OCI-LY7 (cell line): ENCODE data around the gene HNRNPH1. TPM values are rescaled to one million over a fixed set of nuclear protein-coding genes. Genes with fewer than 3 reads are reported as not detected.

ENCODE experiments used
- BruUV-seq: library from RNA; stranded (reverse); fragments of 400-500 nt; replicated peaks from 2 replicates; lab custom pipeline; 2021; lab: Mats Ljungman, UMichigan
- CTCF ChIA-PET: fragments of 300-600 bp; sonication (Branson Sonifier 250); formaldehyde crosslinking; loops from one replicate; lab custom pipeline; 2022; ENCODE audit warnings: antibody characterized with exemption; ENCODE audit not compliant: unreplicated experiment; lab: Charles Lee
- POLR2A ChIA-PET: fragments of 300-600 bp; sonication (Branson Sonifier 250); formaldehyde crosslinking; loops from one replicate; lab custom pipeline; 2022; ENCODE audit warnings: antibody characterized with exemption; lab: Charles Lee
- DNase-seq: peaks from one replicate; pipeline ENCODE4 v3.0.0-alpha.2; 2015; ENCODE audit warnings: low spot score
- H2AFZ ChIP-seq: fragments of 200-600 bp; sonication (generic), shearing (Covaris generic); 2 replicates; pipeline ENCODE4 v1.6.1; 2014; ENCODE audit warnings: mild to moderate bottlenecking, antibody characterized with exemption, low read length, moderate library complexity
- H3K27ac ChIP-seq: fragments of 200-600 bp; sonication (generic); 2 replicates; pipeline ENCODE4 v1.5.1; 2014; ENCODE audit warnings: mixed run types, low read depth, mild to moderate bottlenecking, moderate library complexity, low read length, inconsistent platforms; ENCODE audit not compliant: poor library complexity, severe bottlenecking
- H3K36me3 ChIP-seq: fragments of 200-600 bp; sonication (generic); 2 replicates; pipeline ENCODE4 v1.6.1; 2014; ENCODE audit warnings: mild to moderate bottlenecking, antibody characterized with exemption, low read length, moderate library complexity, mixed read lengths; ENCODE audit not compliant: insufficient read depth
- H3K4me1 ChIP-seq: fragments of 200-600 bp; sonication (generic); 2 replicates; pipeline ENCODE4 v1.5.1; 2014; ENCODE audit warnings: mild to moderate bottlenecking, low read length; ENCODE audit not compliant: insufficient read depth, poor library complexity, severe bottlenecking
- H3K4me2 ChIP-seq: fragments of 200-600 bp; sonication (generic); 2 replicates; pipeline ENCODE4 v1.6.1; 2014; ENCODE audit warnings: mild to moderate bottlenecking, low read length
- H3K4me3 ChIP-seq: fragments of 200-600 bp; sonication (generic); 2 replicates; pipeline ENCODE4 v1.5.1; 2014; ENCODE audit warnings: mild to moderate bottlenecking, low read depth, low read length; ENCODE audit not compliant: poor library complexity, severe bottlenecking
- H3K79me2 ChIP-seq: fragments of 200-600 bp; sonication (generic); 2 replicates; pipeline ENCODE4 v1.6.1; 2016; ENCODE audit warnings: low read depth, mild to moderate bottlenecking, low read length, moderate library complexity, mixed read lengths; ENCODE audit not compliant: insufficient read depth
- H3K9me2 ChIP-seq: fragments of 200-600 bp; sonication (generic); 2 replicates; pipeline ENCODE4 v1.6.1; 2016; ENCODE audit warnings: mild to moderate bottlenecking, low read length, mixed read lengths; ENCODE audit not compliant: insufficient read depth
- H3K9me3 ChIP-seq: fragments of 200-600 bp; sonication (generic); 2 replicates; pipeline ENCODE4 v1.6.1; 2014; ENCODE audit warnings: mild to moderate bottlenecking, mixed run types, low read length, mixed read lengths
- H4K20me1 ChIP-seq: fragments of 200-600 bp; sonication (generic); 2 replicates; pipeline ENCODE4 v1.6.1; 2014; ENCODE audit warnings: mild to moderate bottlenecking, antibody characterized with exemption, low read length, moderate library complexity, mixed read lengths; ENCODE audit not compliant: insufficient read depth
- CTCF ChIP-seq: fragments of 200-600 bp; sonication (generic); conservative IDR thresholded peaks from 2 replicates; pipeline ENCODE4 v1.5.1; 2014; ENCODE audit warnings: mild to moderate bottlenecking, antibody characterized with exemption, low read length, moderate library complexity, mixed read lengths
- EZH2phosphoT487 ChIP-seq: fragments of 200-600 bp; sonication (generic); IDR thresholded peaks from 2 replicates; pipeline ENCODE4 v1.6.1; 2018; ENCODE audit warnings: low read depth, borderline replicate concordance, mild to moderate bottlenecking, mixed run types, antibody characterized with exemption, low read length, moderate library complexity, mixed read lengths
- intact Hi-C: fragments of 100-400 bp; cut with micrococcal nuclease; formaldehyde crosslinking; loops from one replicate; pipeline ENCODE4 v1.10.0; 2022; ENCODE audit not compliant: unreplicated experiment
- total RNA-seq, 2 experiments: library from RNA; depleted of rRNA in 1 of 2; stranded (reverse); fragments of >200 nt in 1 of 2; shearing (Covaris generic) in 1 of 2; gene quantifications; 2 replicates each; pipeline ENCODE4 v1.2.3, GENCODE V29; 2014 to 2022

The HNRNPH1 gene
- total RNA-seq, 2 experiments from 2014 or later, result 814 to 1,011 TPM

DNA sequence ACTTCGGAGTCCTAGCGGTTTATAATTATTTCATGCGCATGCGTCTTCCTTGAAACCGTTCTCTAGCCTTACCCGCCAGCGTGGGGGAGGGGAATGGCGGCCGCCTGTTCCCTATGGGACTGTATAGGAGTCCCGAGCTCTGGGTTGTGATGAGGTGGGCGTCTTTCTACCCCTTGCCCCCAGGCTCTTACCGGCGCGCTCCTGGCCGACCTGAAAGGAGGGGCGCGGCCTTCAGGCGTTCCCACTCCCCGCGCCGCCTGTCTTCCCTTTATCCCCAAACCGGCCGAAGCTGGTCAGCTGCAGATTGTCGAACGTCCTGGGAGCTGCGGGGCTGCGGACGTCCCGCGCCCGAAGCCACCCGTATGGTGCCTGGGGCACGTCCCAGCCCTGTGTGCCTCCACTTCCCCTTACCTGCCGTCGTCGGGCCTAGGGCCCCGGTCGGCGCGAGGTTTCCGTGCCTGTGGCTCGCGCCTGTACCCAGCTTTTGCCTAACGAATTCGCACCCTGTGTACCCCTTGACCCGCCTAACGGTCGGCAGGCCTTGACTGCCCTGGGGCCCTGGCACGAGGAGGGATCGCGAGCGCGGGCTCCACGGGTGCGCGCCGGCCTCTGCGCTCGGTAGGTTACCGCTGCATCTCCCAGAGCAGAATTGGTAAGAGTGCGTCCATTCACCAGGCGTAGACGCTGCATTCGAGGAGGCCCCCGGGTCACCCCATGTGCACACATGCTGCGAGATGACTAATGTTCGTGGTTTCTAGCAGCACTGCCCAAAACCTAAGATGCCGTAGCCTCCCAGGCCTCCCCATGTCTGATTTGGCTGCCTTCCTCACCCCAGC, 653 bp upstream of the HNRNPH1 start:
- no peak for TF ChIP-seq CTCF
- no peak for TF ChIP-seq EZH2phosphoT487
- H3K36me3 ChIP-seq, result peaks cover 42% of the 10 kb centered on the region
- BruUV-seq, result TSS peak; percentile 96
- intact Hi-C loops, result loop anchor here (2.0 kb wide), 2 partner anchors 73 to 109 kb away; partner anchors contain the start of genes MAML1 and RUFY1
- H3K79me2 ChIP-seq, result peaks cover 42% of the 10 kb centered on the region
- peak overlapping the region; percentile 100 for H3K4me3 ChIP-seq
- H3K27ac ChIP-seq, result peak overlapping the region; percentile 90
- ChIA-PET POLR2A (interaction anchor here (0.5 to 2.4 kb wide), 11 partner anchors 10 to 1523 kb away, joined by 3 to 22 read pairs (median 4); partner anchors contain the start of gene CBY3), CTCF (no interaction called here)
- H3K9me3 ChIP-seq, result no peaks in the 10 kb centered on the region
- peaks cover 40% of the 10 kb centered on the region for H3K4me1 ChIP-seq
- H3K9me2 ChIP-seq, result no peaks in the 10 kb centered on the region
- peak overlapping the region; percentile 87 for H3K4me2 ChIP-seq
- peaks cover 35% of the 10 kb centered on the region for H4K20me1 ChIP-seq
- peak; percentile 57 for DNase-seq
- peak overlapping the region; percentile 82 for H2AFZ ChIP-seq

- Histone ChIP-seq H2AFZ (no peak overlapping the region), H3K9me2 (no peaks in the 10 kb centered on the region), H3K36me3 (peaks cover 66% of the 10 kb centered on the region), H3K27ac (no peak overlapping the region), H3K9me3 (no peaks in the 10 kb centered on the region), H3K4me3 (peak overlapping the region; percentile 100), H3K4me2 (peak overlapping the region; percentile 88), H3K4me1 (peaks cover 47% of the 10 kb centered on the region), H3K79me2 (peaks cover 66% of the 10 kb centered on the region), H4K20me1 (peaks cover 57% of the 10 kb centered on the region)
- DNase-seq, result no peak
- TF ChIP-seq CTCF (no peak), EZH2phosphoT487 (no peak)
- POLR2A ChIA-PET, result interaction anchor here (0.5 to 1.4 kb wide), 4 partner anchors 11 to 184 kb away, joined by 3 to 7 read pairs (median 6); no protein-coding TSS in a partner anchor
- no TSS peak for BruUV-seq
- CTCF ChIA-PET, result no interaction called here
- intact Hi-C loops, result loop anchor here (2.0 kb wide), 2 partner anchors 71 to 111 kb away; partner anchors contain the start of genes MAML1 and RUFY1
Observed at GRCh38 chr5:179621551-179622214, 1.8 kb downstream of the HNRNPH1 start.
